H1 (cell line): ENCODE data around the gene FUT6. TPM values are rescaled to one million over a fixed set of nuclear protein-coding genes. Genes with fewer than 3 reads are reported as not detected.

Source experiments
- KDM4A ChIP-seq: IDR thresholded peaks from one replicate; pipeline ENCODE4 v1.7.1; 2012; ENCODE audit warnings: low read depth, mild to moderate bottlenecking, moderate library complexity, low read length, inconsistent platforms; ENCODE audit not compliant: severe bottlenecking
- POLR2A ChIP-seq, 2 experiments: IDR thresholded peaks; 1 replicate in 1 of 2; 2 replicates in 1 of 2; pipeline ENCODE4 v1.6.1; 2011; ENCODE audit warnings: low read depth in 2 of 2, low read length in 2 of 2, mild to moderate bottlenecking in 2 of 2; ENCODE audit errors: control extremely low read depth in 1 of 2
- RNF2 ChIP-seq: fragments of 200-900, 300-1000 bp; sonication (generic); IDR thresholded peaks from 2 replicates; pipeline ENCODE4 v1.7.1; 2016; ENCODE audit warnings: borderline replicate concordance, low read depth, mild to moderate bottlenecking, antibody characterized with exemption, low read length; ENCODE audit not compliant: poor library complexity, severe bottlenecking; ENCODE audit errors: missing control alignments
- RXRA ChIP-seq: IDR thresholded peaks from 2 replicates; pipeline ENCODE4 v1.6.1; 2011; ENCODE audit warnings: low read depth, mild to moderate bottlenecking, low read length, moderate library complexity; ENCODE audit not compliant: insufficient read depth
- TEAD4 ChIP-seq: IDR thresholded peaks from 2 replicates; pipeline ENCODE4 v1.6.1; 2012; ENCODE audit warnings: low read depth, low read length, inconsistent platforms, mixed read lengths
- polyA plus RNA-seq, 7 experiments: library from polyadenylated mRNA; depleted of rRNA in 3 of 7; stranded (reverse) in 5 of 7; unstranded in 2 of 7; fragments of >200 nt in 5 of 7; fragments of 200-250 nt in 2 of 7; gene quantifications; 1 replicate in 5 of 7; 2 replicates in 1 of 7; 4 replicates in 1 of 7; pipeline versions ENCODE4 v1.2.1 to v1.2.3, GENCODE V29; 2011 to 2013; ENCODE audit warnings: missing spikeins in 2 of 7, mixed read lengths in 2 of 7
- total RNA-seq: library from RNA; stranded (reverse); fragmentation: NEBNext Ultra II Directional; extraction: Animal tissue kit (Norgen Biotek cat#: 25700); gene quantifications from 2 replicates; pipeline ENCODE4 v1.2.1, GENCODE V29; 2021

Gene FUT6
- total and polyA plus RNA-seq, 2 of the 8 experiments (the other 6 are each of a cell fraction or from before 2014, with no cell fraction given), result not detected

GRCh38 chr19:5782945-5783919 lies 56.3 kb downstream of the FUT6 start (continued):
- no peak for TF ChIP-seq KDM4A
- TF ChIP-seq TEAD4, result no peak
- TF ChIP-seq RNF2, result no peak
- no peak for TF ChIP-seq RXRA
- TF ChIP-seq POLR2A (IDR thresholded peaks at IDR 0.05; ENCODE audit: control extremely low read depth in 1 of 2, low read depth in 2 of 2, low read length in 2 of 2), result no peak
